SK-N-SH (cell line): ENCODE results near the gene NCR1.
A peak's percentile ranks its signal among the peaks of the same experiment; 100 is the strongest.
"Not testable (repeated sequence)": the region's sequence is repeated elsewhere in the genome, so short reads cannot be mapped to it uniquely, and the experiment has no call there.

ENCODE experiments used
- CHD2 ChIP-seq: fragments of 150-350 bp; IDR thresholded peaks from 2 replicates; pipeline ENCODE4 v1.6.1; 2018; ENCODE audit warnings: low read length; ENCODE audit not compliant: partially characterized antibody
- CTCF ChIP-seq: fragments of 200-600 bp; sonication (generic); IDR thresholded peaks from 2 replicates; pipeline ENCODE4 v1.6.1; 2017; ENCODE audit warnings: antibody characterized with exemption, mild to moderate bottlenecking, moderate library complexity
- GABPA ChIP-seq: IDR thresholded peaks from 2 replicates; pipeline ENCODE4 v1.4.0; 2012; ENCODE audit warnings: low read depth, mild to moderate bottlenecking
- IRF3 ChIP-seq: fragments of 150-350 bp; IDR thresholded peaks from 2 replicates; pipeline ENCODE4 v1.6.1; 2016; ENCODE audit warnings: mild to moderate bottlenecking, low read depth, low read length
- JUND ChIP-seq: IDR thresholded peaks from 2 replicates; pipeline ENCODE4 v1.4.0; 2012
- MAX ChIP-seq: IDR thresholded peaks from 2 replicates; pipeline ENCODE4 v1.4.0; 2012; ENCODE audit warnings: low read depth
- POLR2AphosphoS5 ChIP-seq: IDR thresholded peaks from 2 replicates; pipeline ENCODE4 v1.6.1; 2012; ENCODE audit warnings: low read depth, low read length
- RAD21 ChIP-seq: IDR thresholded peaks from 2 replicates; pipeline ENCODE4 v1.6.1; 2012; ENCODE audit warnings: mild to moderate bottlenecking, low read length
- RCOR1 ChIP-seq: fragments of 150-350 bp; IDR thresholded peaks from 2 replicates; pipeline ENCODE4 v1.6.1; 2017; ENCODE audit warnings: antibody characterized with exemption, low read length
- RFX5 ChIP-seq: IDR thresholded peaks from 2 replicates; pipeline ENCODE4 v1.6.1; 2012; ENCODE audit warnings: mild to moderate bottlenecking, improper control_type of control experiment, low read length
- TCF12 ChIP-seq: IDR thresholded peaks from 2 replicates; pipeline ENCODE4 v1.4.0; 2012

- TF ChIP-seq RFX5, CHD2, IRF3, POLR2AphosphoS5, JUND, MAX, RAD21, RCOR1, GABPA, TCF12: not testable (repeated sequence)
- peak; percentile 55 for TF ChIP-seq CTCF
Observed at GRCh38 chr19:54919646-54920563, 14.0 kb downstream of the NCR1 start.
